Measurements from ENCODE around the gene TRIM41. TPM values are rescaled to one million over a fixed set of nuclear protein-coding genes. Genes with fewer than 3 reads are reported as not detected.

The TRIM41 gene
- total and polyA plus RNA-seq, 2 experiments from 2014 or later: 6.2 to 8.7 TPM

- TF ChIP-seq ZNF462 (CRISPR knock-in tag; IDR thresholded peaks at IDR 0.05): no peak
- TF ChIP-seq NANOG (IDR thresholded peaks at IDR 0.05; ENCODE audit: borderline replicate concordance): no peak
- no peak for TF ChIP-seq ETS1 (IDR thresholded peaks at IDR 0.05)
- peak; percentile 94 for TF ChIP-seq POLR2AphosphoS5 (IDR thresholded peaks at IDR 0.05; ENCODE audit: low read depth)
- TF ChIP-seq STAT1 (IDR thresholded peaks at IDR 0.05; ENCODE audit: unreplicated experiment): no peak
- no peak for TF ChIP-seq REST (IDR thresholded peaks at IDR 0.05; ENCODE audit: unreplicated experiment)
Measured at GRCh38 chr5:181281077-181281983, 58.2 kb downstream of the TRIM41 start (continued).

Data from GM23338 (cell line).